GM19324 (cell line): Measurements from ENCODE around the gene NPAS2.

ENCODE experiments used
- ATAC-seq: cut with Tn5 transposase; IDR thresholded peaks from one replicate; pipeline ENCODE4 v1.9.1; 2021; ENCODE audit warnings: mild to moderate bottlenecking, moderate library complexity; ENCODE audit not compliant: unreplicated experiment, low FRiP score

The NPAS2 gene

GRCh38 chr2:100960688-100961087 lies 140.7 kb downstream of the NPAS2 start:
- no peak for ATAC-seq

GRCh38 chr2:100962366-100963025 lies 142.6 kb downstream of the NPAS2 start:
- no peak for ATAC-seq

DNA sequence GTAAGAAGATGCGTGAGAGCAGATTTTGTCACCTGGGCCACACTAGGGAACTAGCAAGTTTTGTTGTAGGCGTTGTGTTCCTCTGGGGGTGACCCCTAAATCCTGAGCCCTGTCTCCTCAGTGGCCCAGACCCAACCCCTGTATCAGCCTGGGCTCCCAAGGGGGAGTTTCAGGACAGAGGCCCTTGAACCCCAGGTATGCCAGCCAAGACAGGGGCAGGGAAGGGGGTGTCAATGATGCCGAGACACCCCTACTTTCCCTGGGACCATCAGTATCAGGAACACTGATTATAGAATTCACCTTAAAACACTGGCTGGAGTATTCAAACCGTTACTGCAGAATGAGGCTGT lies 143.1 kb downstream of the NPAS2 start:
- no peak for ATAC-seq

- ATAC-seq = no peak
These were observed 144.3 kb downstream of the NPAS2 start for GRCh38 chr2:100964222-100964621.

- ATAC-seq = no peak
These were observed 144.8 kb downstream of the NPAS2 start for GRCh38 chr2:100964681-100965169.

DNA sequence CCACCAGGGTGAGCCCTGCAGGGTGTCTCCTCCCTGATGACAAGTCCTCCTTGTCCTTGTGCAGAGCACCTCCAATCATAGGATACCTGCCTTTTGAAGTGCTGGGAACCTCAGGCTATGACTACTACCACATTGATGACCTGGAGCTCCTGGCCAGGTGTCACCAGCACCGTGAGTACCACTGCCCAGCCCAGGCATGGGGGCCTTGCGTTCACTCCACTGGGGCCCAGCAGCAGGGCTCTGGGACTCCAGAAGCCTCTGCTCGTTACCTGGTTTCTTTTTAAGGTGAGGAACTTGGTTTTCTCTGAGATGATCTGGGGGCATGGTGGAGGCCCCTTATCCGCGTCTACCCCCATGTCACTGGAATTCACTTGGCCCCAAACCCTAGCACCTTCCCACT lies 145.7 kb downstream of the NPAS2 start:
- no peak for ATAC-seq

GRCh38 chr2:100967716-100968115 lies 147.8 kb downstream of the NPAS2 start:
- ATAC-seq = no peak

- no peak for ATAC-seq
These were observed 148.5 kb downstream of the NPAS2 start for GRCh38 chr2:100968146-100969145.

- no peak for ATAC-seq
These were observed 150.1 kb downstream of the NPAS2 start for GRCh38 chr2:100969998-100970397.

GRCh38 chr2:100971221-100971620 lies 151.3 kb downstream of the NPAS2 start:
- no peak for ATAC-seq

DNA sequence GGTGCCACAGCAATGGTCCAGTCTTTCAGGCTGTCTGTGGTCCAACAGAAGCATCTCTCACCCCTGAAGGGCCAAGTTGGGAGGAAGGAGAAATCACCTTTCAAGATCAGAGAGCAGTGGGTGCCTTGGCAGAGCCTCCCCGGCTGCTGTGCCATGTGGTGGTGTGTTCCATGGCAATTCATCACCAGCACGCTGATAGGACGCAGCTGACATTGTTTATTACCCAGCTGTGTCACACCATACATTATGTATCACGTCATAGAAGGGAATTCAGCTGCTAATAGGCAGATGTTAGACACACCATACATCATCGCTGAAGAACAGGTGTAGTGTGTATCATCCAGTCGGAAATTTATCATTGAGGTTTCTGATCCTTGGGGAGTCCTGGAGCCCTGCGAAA lies 152.5 kb downstream of the NPAS2 start:
- ATAC-seq = no peak

DNA sequence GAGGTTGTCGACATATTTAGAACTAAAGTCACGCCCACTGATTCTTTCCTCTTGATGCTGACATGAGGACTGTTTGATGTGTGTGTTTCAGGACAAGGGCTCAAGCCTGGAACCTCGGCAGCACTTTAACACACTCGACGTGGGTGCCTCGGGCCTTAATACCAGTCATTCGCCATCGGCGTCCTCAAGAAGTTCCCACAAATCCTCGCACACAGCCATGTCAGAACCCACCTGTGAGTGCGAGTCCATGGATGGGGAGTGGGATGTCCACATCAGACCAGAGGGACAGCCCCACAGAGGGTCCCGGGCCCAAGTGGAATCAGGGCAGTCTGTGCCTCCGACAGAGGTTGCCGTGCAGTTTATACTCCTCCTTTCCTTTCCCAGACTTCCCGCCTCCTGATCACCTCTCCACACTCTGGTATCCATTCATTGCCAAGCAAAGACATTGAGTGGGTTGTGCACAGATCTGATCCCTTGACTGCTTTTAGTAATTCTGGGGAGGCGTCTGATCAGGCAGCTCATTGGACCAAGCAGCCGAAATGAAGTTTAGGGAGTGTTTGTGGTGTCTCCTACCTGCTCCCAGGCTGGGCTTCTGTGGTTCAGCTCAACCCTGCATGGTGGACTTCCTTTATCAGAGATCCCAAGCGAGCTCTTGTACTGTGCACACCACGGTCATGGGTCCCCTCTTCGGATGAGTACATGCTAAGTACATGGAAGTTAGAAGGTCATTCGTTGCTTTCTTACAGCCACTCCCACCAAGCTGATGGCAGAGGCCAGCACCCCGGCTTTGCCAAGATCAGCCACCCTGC lies 155.0 kb downstream of the NPAS2 start:
- ATAC-seq = no peak

- ATAC-seq = no peak
These were observed 155.5 kb downstream of the NPAS2 start for GRCh38 chr2:100975521-100975785.

- no peak for ATAC-seq
These were observed 156.1 kb downstream of the NPAS2 start for GRCh38 chr2:100976061-100976460.

GRCh38 chr2:100976645-100977391 lies 156.9 kb downstream of the NPAS2 start:
- peak; percentile 70 for ATAC-seq

DNA sequence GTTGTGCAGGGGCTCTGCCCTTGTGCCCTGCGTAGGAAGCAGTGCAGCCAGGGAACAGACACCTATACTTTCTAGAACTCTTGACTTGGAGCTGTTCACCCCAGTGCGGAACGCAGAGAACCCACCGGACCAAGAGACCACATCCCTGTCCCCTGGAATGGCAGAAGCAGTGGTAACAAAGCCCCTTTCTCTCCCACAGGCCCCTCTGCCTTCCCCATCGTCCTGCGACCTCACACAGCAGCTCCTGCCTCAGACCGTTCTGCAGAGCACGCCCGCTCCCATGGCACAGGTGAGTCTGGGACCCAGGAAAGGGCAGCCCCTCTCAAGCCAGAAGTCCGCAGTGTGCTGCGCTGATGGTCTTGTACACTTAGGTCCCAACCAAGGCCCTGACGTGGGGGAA lies 157.6 kb downstream of the NPAS2 start:
- ATAC-seq = no peak

- ATAC-seq = no peak
These were observed 158.7 kb downstream of the NPAS2 start for GRCh38 chr2:100978582-100979191.

- ATAC-seq = no peak
These were observed 160.1 kb downstream of the NPAS2 start for GRCh38 chr2:100980046-100980445.

- ATAC-seq = no peak
These were observed 161.1 kb downstream of the NPAS2 start for GRCh38 chr2:100981011-100981410.

- no peak for ATAC-seq
These were observed 162.5 kb downstream of the NPAS2 start for GRCh38 chr2:100982431-100982861.
